ENCODE results near the gene SNAI3.

- TF ChIP-seq CTCF (IDR thresholded peaks at IDR 0.05) (no peak), POLR2A (IDR thresholded peaks at IDR 0.05) (no peak)
Observed at GRCh38 chr16:88725609-88726407, 39.5 kb upstream of the SNAI3 start.

Measured in esophagus squamous epithelium (tissue), 4 donors.